NCI-H1417 treated with DMSO at 0.1 percent for 48 hours (cell line): ENCODE measurements around the gene HIGD2B.
A peak's percentile ranks its signal among the peaks of the same experiment; 100 is the strongest.
"Not testable (repeated sequence)": the region's sequence is repeated elsewhere in the genome, so short reads cannot be mapped to it uniquely, and the experiment has no call there.

Experiments used
- DNase-seq: peaks from one replicate; lab custom pipeline; 2025; lab: John Stamatoyannopoulos, UW

The HIGD2B gene

GRCh38 chr15:72685925-72686794 lies at the start of gene HIGD2B, which contains the start of gene BBS4:
Gene HIGD2B (minus strand): TSS chr15:72686182. CDS start chr15:72676374, 9,808 bp downstream.
Gene BBS4 (plus strand): TSS chr15:72686207. CDS start chr15:72686228, 21 bp downstream.
- no peak for DNase-seq

- DNase-seq, result no peak
Measured at GRCh38 chr15:72735111-72735510, 49.1 kb upstream of the HIGD2B start.

GRCh38 chr15:72733941-72734738 lies 48.2 kb upstream of the HIGD2B start:
- DNase-seq, result no peak

- DNase-seq, result no peak
Measured at GRCh38 chr15:72732516-72732915, 46.5 kb upstream of the HIGD2B start.

DNA sequence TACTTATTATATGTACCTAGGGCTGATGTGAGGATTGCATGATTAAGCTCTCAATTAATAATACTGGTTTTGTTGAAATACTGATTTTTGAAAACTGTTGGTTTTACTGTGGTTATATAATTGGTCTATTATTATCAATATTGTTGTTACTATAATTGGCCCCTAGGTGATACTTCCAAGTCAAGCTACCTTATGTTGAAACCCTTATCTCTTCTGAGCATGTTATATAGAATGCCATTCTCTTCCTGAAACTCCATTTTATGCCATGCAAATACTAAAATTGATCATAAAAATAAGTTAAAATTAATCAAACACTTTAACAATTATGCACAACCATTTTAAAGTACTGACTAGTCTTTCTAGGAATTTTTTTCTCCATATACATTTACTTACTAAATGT lies 46.1 kb upstream of the HIGD2B start:
- DNase-seq, result no peak

GRCh38 chr15:72728821-72729220 lies 42.8 kb upstream of the HIGD2B start:
- DNase-seq, result no peak

GRCh38 chr15:72728249-72728648 lies 42.3 kb upstream of the HIGD2B start:
- DNase-seq, result not testable (repeated sequence)

DNA sequence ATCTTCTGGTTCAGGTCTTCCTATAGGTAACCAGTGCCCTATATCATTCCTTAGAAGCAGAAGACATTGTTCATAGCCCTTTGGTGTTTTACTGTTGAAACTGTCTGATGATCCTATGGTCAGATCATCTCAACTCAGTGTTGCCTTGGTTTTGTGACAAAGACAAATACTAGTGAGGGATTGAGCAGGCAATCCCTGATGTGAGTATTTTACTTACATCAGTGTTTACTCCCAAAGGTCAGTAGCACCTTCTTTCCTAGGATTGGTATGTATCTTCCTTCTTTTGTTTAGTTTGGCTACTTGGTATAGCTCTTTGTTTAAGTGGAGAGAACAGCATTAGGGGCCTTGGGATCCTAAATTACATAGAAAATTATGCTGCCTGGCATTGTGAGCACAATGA lies 41.2 kb upstream of the HIGD2B start:
- no peak for DNase-seq

DNA sequence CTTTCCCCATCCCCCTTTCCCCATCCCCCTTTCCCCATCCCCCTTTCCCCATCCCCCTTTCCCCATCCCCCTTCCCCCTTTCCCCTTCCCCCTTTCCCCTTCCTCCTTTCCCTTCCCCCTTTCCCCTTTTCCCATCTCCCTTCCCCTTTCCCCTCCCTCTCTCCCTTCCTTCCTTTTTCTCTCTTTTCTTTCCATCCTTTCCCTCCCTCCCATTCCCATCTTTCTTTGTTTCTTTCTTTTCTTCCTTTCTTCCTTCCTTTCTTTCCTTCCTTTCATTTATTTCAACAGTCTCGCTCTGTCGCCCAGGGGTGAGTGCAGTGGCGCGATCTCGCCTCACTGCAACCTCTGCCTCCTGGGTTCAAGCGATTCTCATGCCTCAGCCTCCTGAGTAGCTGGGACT lies 39.9 kb upstream of the HIGD2B start:
- not testable (repeated sequence) for DNase-seq

GRCh38 chr15:72725446-72725845 lies 39.5 kb upstream of the HIGD2B start:
- no peak for DNase-seq

DNA sequence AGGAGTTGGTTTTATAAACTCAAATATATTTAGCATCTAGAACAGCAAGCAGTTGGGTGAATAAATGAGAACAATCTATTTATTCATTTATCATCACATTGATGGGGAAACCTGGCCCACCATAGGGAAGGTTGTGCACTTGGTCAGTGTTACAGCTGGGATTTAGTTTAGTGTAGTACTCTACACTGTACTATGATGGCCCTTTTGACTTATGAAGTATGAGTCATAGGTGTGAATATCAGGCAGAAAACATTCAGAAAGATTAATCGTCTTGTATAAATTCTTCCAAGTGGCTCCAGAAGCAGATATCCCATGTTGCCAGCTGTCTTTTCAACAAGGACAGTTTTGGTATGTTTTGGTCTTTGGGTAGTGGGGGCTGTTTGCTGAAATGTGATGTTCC lies 38.0 kb upstream of the HIGD2B start:
- DNase-seq, result no peak

GRCh38 chr15:72722071-72722696 lies 36.2 kb upstream of the HIGD2B start:
- peak; percentile 3 for DNase-seq

GRCh38 chr15:72708551-72709303 lies 22.7 kb upstream of the HIGD2B start:
- not testable (repeated sequence) for DNase-seq

DNA sequence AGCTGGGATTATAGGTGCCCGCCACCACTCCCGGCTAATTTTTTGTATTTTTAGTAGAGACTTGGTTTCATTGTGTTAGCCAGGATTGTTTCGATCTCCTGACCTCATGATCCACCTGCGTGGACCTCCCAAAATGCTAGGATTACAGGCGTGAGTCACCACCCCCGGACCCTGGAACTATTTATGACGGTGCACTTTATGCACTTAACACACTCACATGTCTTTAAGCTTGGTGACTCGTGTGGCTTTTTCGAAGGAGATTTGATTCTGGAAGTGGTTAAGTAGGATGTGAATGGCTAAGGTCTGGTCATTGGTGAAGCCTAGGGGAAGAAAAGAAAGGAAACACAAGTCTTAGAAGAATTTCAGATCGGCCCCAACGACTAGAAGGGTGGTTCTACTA lies 20.3 kb upstream of the HIGD2B start:
- no peak for DNase-seq

DNA sequence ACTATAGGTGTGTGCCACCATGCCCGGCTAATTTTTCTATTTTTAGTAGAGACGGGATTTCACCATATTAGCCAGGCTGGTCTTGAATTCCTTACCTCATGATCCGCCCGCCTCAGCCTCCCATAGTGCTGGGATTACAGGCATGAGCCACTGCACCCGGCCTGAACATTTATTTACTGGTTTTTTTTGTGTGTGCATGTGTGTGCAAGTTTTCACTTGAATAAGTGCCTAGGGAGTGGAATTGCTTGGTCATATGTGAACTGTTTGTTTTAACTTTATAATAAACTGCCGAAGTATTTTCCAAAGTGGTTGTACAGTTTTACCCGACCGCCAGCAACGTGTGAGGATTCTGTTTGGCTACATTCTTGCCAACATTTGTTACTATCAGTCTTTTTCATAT lies 14.1 kb upstream of the HIGD2B start:
- no peak for DNase-seq

- DNase-seq, result no peak
Measured at GRCh38 chr15:72698938-72699337, 13.0 kb upstream of the HIGD2B start.

DNA sequence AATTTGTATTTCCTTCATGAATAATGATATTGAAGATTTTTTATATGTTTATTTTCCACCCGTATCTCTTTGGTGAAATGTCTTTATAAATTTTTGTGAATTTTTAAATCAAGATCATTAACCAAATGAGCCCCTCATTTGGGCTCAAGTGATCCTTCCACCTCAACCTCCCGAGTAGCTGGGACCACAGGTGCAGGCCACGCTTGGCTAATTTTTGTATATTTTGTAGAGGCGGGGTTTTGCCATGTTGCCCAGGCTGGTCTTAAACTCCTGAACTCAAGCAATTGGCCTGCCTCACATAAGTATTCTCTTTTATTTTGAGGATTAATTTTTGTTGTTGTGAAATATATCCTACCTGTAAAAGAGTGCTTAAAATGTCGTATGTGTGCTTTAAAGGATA lies 5.0 kb upstream of the HIGD2B start:
- DNase-seq, result no peak

DNA sequence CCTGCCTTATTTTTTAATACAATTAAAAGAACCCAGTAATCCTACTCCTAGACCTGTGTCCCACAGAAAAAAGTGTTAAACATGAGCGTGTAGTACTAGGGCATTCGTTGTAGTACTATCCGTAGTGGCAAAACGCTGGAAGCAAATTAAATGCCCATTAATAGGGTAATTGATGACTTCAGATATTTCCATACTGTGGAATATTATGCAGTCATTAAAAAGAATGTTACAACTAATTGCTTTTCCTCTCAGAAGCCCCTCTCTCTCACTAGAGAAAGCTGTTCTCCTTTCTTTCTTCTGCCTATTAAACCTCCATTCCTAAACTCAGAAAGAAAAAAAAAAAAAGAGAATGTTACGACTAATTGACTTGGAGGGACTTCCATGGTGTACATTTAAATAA lies 2.7 kb upstream of the HIGD2B start:
- no peak for DNase-seq

GRCh38 chr15:72685301-72685924 lies 569 bp downstream of the HIGD2B start:
- no peak for DNase-seq

GRCh38 chr15:72682772-72683171 lies 3.2 kb downstream of the HIGD2B start:
- DNase-seq, result no peak

DNA sequence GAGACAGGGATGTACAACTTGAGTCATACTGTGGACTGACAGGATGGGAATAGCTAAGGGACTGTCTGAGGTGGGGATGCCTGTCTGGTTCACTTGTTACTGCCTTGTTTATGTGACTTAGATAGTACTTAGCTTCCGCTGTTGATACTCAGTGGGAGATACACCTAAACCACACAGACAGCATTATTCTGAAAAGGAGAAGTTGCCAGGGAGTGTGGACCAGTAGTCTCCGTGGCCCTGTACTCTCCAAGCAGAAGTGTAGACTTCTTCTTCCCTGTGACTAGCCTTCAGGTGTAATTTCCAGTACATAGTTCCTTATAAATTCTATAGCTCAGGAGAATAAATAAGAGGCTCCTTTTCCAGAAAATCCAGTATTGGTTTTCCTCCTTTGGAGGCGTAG lies 5.1 kb downstream of the HIGD2B start:
- DNase-seq, result no peak
